ENCODE measurements around the gene UMOD. TPM values are rescaled to one million over a fixed set of nuclear protein-coding genes. Genes with fewer than 3 reads are reported as not detected.

Gene UMOD
- total RNA-seq, 3 donors from 2014 or later = not detected

- Histone ChIP-seq H3K4me1 (ENCODE audit: low read depth) (no peaks in the 10 kb centered on the region), H3K36me3 (ENCODE audit: low read depth) (no peaks in the 10 kb centered on the region), H3K4me3 (no peak overlapping the region), H3K9me3 (no peaks in the 10 kb centered on the region)
- intact Hi-C loops (cut with DNase I, micrococcal nuclease) = no loop called here
- TF ChIP-seq CTCF (IDR thresholded peaks at IDR 0.05) = no peak
- no peak for DNase-seq
- no peak for ATAC-seq
Observed at GRCh38 chr16:20336955-20337354, 15.6 kb downstream of the UMOD start.

- no peak for ATAC-seq
- no peaks in the 10 kb centered on the region for H3K9me3 ChIP-seq
- intact Hi-C loops (cut with DNase I, micrococcal nuclease) = no loop called here
- no peaks in the 10 kb centered on the region for H3K36me3 ChIP-seq (ENCODE audit: low read depth)
- no peak for TF ChIP-seq CTCF (IDR thresholded peaks at IDR 0.05)
- DNase-seq = no peak
- no peak overlapping the region for H3K4me3 ChIP-seq
- H3K4me1 ChIP-seq (ENCODE audit: low read depth) = no peaks in the 10 kb centered on the region
Observed at GRCh38 chr16:20334396-20334795, 18.1 kb downstream of the UMOD start.

- Histone ChIP-seq H3K36me3 (ENCODE audit: low read depth) (no peaks in the 10 kb centered on the region), H3K4me3 (no peak overlapping the region), H3K9me3 (no peaks in the 10 kb centered on the region), H3K4me1 (ENCODE audit: low read depth) (no peaks in the 10 kb centered on the region)
- DNase-seq = no peak
- no peak for TF ChIP-seq CTCF (IDR thresholded peaks at IDR 0.05)
- intact Hi-C loops (cut with DNase I, micrococcal nuclease) = no loop called here
- ATAC-seq = no peak
Observed at GRCh38 chr16:20333120-20333519, 19.4 kb downstream of the UMOD start.

- ATAC-seq (no peak), DNase-seq (no peak)
- Histone ChIP-seq H3K4me1 (ENCODE audit: low read depth) (no peaks in the 10 kb centered on the region), H3K36me3 (ENCODE audit: low read depth) (no peaks in the 10 kb centered on the region), H3K4me3 (no peak overlapping the region), H3K9me3 (no peaks in the 10 kb centered on the region)
- TF ChIP-seq CTCF (IDR thresholded peaks at IDR 0.05) = no peak
- intact Hi-C loops (cut with DNase I, micrococcal nuclease) = no loop called here
Observed at GRCh38 chr16:20332411-20332810, 20.1 kb downstream of the UMOD start.

GRCh38 chr16:20331635-20332034 is 20.9 kb downstream of the UMOD start:
- Histone ChIP-seq H3K4me1 (ENCODE audit: low read depth) (no peaks in the 10 kb centered on the region), H3K9me3 (no peaks in the 10 kb centered on the region), H3K36me3 (ENCODE audit: low read depth) (no peaks in the 10 kb centered on the region), H3K4me3 (no peak overlapping the region)
- DNase-seq (no peak), ATAC-seq (no peak)
- no peak for TF ChIP-seq CTCF (IDR thresholded peaks at IDR 0.05)
- intact Hi-C loops (cut with DNase I, micrococcal nuclease) = no loop called here
